Progenitor cell of endocrine pancreas (in vitro differentiated cells): Measurements from ENCODE around the gene DNM3. TPM values are rescaled to one million over a fixed set of nuclear protein-coding genes. Genes with fewer than 3 reads are reported as not detected.

Source experiments
- DNase-seq: peaks from one replicate; pipeline ENCODE4 v3.0.0; 2021; ENCODE audit warnings: low spot score; ENCODE audit not compliant: unreplicated experiment
- H3K27ac Mint-ChIP-seq: 2 replicates; pipeline ENCODE4 v1.8.0; 2021; ENCODE audit warnings: mild to moderate bottlenecking, moderate library complexity, mixed read lengths
- H3K27me3 Mint-ChIP-seq: 2 replicates; pipeline ENCODE4 v1.8.0; 2021; ENCODE audit warnings: mixed read lengths
- H3K36me3 Mint-ChIP-seq: 2 replicates; pipeline ENCODE4 v1.8.0; 2022; ENCODE audit warnings: mixed read lengths; ENCODE audit not compliant: insufficient read depth
- H3K4me1 Mint-ChIP-seq: 2 replicates; pipeline ENCODE4 v1.8.0; 2021; ENCODE audit warnings: low read depth, mixed read lengths
- H3K4me3 Mint-ChIP-seq: 2 replicates; pipeline ENCODE4 v1.8.0; 2021; ENCODE audit warnings: low read depth, mild to moderate bottlenecking, moderate library complexity, mixed read lengths
- H3K9me3 Mint-ChIP-seq: 2 replicates; pipeline ENCODE4 v1.8.0; 2021; ENCODE audit warnings: low read depth, mixed read lengths
- total RNA-seq: library from RNA; stranded (reverse); gene quantifications from 2 replicates; pipeline ENCODE4 v1.2.1, GENCODE V29; 2021
- TF ChIP-seq, protein P1 (sequence below): fragments of 200-600 bp; sonication (generic); IDR thresholded peaks from one replicate; pipeline ENCODE4 v1.5.0; 2021; ENCODE audit warnings: antibody characterized with exemption, mild to moderate bottlenecking; ENCODE audit not compliant: unreplicated experiment

Gene DNM3
- total RNA-seq, 1 donor from 2014 or later = 0.48 TPM

DNA sequence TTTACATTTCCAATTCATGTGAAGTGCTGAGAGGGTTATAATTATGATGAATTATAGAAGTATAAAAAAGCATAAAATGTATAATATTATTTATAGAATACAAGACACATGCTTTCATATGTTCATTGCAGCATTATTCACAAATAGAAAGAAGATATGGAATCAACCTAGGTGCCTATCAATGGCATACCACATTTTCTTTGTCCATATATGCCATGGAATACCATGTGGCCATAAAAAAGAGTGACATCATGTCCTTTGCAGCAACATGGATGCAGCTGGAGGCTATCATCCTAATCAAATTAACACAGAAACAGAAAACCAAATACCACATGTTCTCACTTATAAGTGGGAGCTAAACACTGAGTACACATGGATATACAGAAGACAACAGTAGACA lies 494.1 kb downstream of the DNM3 start:
- H3K27ac Mint-ChIP-seq = no peak overlapping the region
- no peak for DNase-seq
- peaks cover 32% of the 10 kb centered on the region for H3K4me1 Mint-ChIP-seq
- no peaks in the 10 kb centered on the region for H3K9me3 Mint-ChIP-seq
- H3K36me3 Mint-ChIP-seq = no peaks in the 10 kb centered on the region
- no peak overlapping the region for H3K4me3 Mint-ChIP-seq
- TF ChIP-seq, protein P1, sequence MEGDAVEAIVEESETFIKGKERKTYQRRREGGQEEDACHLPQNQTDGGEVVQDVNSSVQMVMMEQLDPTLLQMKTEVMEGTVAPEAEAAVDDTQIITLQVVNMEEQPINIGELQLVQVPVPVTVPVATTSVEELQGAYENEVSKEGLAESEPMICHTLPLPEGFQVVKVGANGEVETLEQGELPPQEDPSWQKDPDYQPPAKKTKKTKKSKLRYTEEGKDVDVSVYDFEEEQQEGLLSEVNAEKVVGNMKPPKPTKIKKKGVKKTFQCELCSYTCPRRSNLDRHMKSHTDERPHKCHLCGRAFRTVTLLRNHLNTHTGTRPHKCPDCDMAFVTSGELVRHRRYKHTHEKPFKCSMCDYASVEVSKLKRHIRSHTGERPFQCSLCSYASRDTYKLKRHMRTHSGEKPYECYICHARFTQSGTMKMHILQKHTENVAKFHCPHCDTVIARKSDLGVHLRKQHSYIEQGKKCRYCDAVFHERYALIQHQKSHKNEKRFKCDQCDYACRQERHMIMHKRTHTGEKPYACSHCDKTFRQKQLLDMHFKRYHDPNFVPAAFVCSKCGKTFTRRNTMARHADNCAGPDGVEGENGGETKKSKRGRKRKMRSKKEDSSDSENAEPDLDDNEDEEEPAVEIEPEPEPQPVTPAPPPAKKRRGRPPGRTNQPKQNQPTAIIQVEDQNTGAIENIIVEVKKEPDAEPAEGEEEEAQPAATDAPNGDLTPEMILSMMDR = no peak
- H3K27me3 Mint-ChIP-seq = no peaks in the 10 kb centered on the region

DNA sequence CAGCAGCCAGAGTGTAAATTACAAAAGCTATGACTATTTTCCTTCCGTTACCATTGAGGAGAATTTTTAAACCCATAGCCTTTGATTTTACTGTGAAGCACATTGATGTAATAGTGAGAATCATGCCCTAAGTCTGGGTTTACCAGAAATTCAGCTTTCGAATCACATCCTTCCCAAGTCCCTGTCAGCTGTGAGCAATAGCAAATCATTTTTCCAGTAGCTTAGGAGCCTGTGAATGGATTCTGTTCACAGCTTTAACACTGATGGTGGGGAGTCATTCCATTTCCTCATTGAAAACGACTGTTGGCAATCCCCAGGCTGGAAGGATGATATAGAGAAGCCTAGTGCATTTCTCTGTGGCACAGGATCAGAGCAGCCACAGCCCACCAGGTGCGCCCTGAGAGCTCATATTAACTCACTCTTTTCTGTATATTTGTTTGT lies 497.0 kb downstream of the DNM3 start:
- DNase-seq = no peak
- Mint-ChIP-seq H3K27me3 (no peaks in the 10 kb centered on the region), H3K4me1 (peaks cover 35% of the 10 kb centered on the region), H3K36me3 (no peaks in the 10 kb centered on the region), H3K4me3 (no peak overlapping the region), H3K27ac (peak overlapping the region; percentile 72), H3K9me3 (no peaks in the 10 kb centered on the region)
- TF ChIP-seq, protein P1 = no peak

- no peaks in the 10 kb centered on the region for H3K9me3 Mint-ChIP-seq
- H3K27ac Mint-ChIP-seq = no peak overlapping the region
- H3K4me3 Mint-ChIP-seq = no peak overlapping the region
- TF ChIP-seq, protein P1 = no peak
- H3K27me3 Mint-ChIP-seq = no peaks in the 10 kb centered on the region
- no peaks in the 10 kb centered on the region for H3K36me3 Mint-ChIP-seq
- no peak for DNase-seq
- H3K4me1 Mint-ChIP-seq = peaks cover 38% of the 10 kb centered on the region
Measured at GRCh38 chr1:172339842-172340241, 498.5 kb downstream of the DNM3 start.

DNA sequence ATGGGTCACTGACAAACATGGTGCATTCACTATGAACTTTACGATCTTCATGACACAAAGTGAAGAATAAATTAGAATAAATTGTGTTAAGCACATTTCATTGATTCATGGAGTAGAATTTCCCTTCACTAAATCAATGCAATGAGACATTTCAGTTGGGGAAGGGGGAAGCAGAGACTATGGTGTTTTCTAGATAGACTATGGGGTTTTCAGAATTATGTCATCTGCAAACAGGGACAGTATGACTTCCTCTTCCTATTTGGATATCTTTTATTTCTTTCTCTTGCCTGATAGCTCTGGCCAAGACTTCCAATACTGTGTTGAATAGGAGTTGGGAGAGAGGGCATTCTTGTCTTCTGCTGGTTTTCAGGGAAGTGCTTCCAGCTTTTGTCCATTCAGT lies 499.2 kb downstream of the DNM3 start:
- TF ChIP-seq, protein P1 = no peak
- Mint-ChIP-seq H3K36me3 (no peaks in the 10 kb centered on the region), H3K4me1 (peaks cover 37% of the 10 kb centered on the region), H3K27ac (no peak overlapping the region), H3K9me3 (no peaks in the 10 kb centered on the region), H3K4me3 (no peak overlapping the region), H3K27me3 (no peaks in the 10 kb centered on the region)
- DNase-seq = no peak

GRCh38 chr1:172341697-172342096 lies 500.4 kb downstream of the DNM3 start:
- DNase-seq = no peak
- Mint-ChIP-seq H3K27ac (no peak overlapping the region), H3K9me3 (peaks cover 5% of the 10 kb centered on the region), H3K36me3 (peaks cover 2% of the 10 kb centered on the region), H3K4me3 (no peak overlapping the region), H3K27me3 (no peaks in the 10 kb centered on the region), H3K4me1 (peaks cover 28% of the 10 kb centered on the region)
- TF ChIP-seq, protein P1 = no peak
